ENCODE measurements around the gene FOXN4. TPM values are rescaled to one million over a fixed set of nuclear protein-coding genes. Genes with fewer than 3 reads are reported as not detected.

Gene FOXN4
- total and polyA plus RNA-seq, 2 of the 13 experiments (the other 11 are each of a cell fraction or from before 2014, with no cell fraction given), result 0.11 TPM; not detected in 1

DNA sequence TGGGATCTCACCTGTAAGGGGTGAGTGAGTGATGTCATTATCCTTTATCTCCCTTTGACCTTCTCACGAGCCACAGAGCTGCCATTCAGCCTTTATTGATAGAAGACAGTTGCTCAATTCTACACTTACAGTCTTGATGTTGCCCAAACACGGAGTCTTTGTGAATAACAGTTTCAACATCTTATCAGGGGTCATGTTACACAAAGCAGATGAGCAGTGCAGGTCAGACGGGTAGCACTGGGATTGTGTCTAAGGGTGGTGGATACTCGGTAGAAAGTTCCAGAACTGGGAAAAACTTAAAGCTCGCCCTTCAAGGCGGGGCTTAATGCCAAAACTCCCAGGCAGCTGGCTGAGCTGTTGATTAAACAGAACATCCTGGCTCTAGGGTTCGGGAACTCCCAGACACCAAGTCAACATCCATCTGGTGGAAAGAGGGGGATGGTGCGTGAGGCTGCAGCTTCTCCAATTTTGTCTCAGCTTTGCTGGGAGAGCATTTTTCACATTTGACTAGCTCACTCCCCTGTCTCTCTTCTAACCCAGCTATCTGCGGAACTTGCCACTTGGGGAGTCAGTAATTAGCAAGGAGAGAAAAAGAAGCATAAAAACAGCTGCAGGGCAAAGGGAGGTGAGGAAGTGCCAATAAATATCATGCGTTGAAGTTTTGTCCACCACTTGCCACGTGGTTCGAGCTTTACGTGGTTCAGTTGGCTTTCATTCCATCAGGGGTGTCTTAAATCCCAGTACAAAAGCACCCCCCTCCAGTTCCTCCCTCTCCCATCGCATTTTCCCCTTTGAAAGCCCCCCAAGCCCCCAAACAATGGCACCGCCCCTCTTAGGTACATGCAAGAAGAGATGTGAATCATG is 31.0 kb downstream of the FOXN4 start (continued):
- TF ChIP-seq, protein P1, sequence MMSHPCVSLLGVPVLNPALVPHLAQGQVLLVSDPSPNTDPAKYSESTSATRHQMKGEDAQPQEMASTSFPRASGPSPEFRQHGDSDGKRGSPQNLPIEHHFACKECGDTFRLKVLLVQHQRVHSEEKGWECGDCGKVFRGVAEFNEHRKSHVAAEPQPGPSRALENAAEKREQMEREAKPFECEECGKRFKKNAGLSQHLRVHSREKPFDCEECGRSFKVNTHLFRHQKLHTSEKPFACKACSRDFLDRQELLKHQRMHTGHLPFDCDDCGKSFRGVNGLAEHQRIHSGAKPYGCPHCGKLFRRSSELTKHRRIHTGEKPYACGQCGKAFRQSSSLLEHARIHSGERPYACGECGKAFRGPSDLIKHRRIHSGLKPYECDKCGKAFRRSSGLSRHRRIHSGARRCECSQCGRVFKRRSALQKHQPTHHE (CRISPR knock-in tag; IDR thresholded peaks at IDR 0.05; ENCODE audit: borderline replicate concordance), result no peak
- TF ChIP-seq CCDC6 (CRISPR knock-in tag; IDR thresholded peaks at IDR 0.05), result no peak
- TF ChIP-seq HMG20B (CRISPR knock-in tag; conservative IDR thresholded peaks at IDR 0.05), result no peak
- TF ChIP-seq MAFK (conservative IDR thresholded peaks at IDR 0.05 in 1 of 2, IDR thresholded peaks at IDR 0.05 in 1 of 2; ENCODE audit: low read length in 2 of 2), result no peak
- TF ChIP-seq, protein P2, sequence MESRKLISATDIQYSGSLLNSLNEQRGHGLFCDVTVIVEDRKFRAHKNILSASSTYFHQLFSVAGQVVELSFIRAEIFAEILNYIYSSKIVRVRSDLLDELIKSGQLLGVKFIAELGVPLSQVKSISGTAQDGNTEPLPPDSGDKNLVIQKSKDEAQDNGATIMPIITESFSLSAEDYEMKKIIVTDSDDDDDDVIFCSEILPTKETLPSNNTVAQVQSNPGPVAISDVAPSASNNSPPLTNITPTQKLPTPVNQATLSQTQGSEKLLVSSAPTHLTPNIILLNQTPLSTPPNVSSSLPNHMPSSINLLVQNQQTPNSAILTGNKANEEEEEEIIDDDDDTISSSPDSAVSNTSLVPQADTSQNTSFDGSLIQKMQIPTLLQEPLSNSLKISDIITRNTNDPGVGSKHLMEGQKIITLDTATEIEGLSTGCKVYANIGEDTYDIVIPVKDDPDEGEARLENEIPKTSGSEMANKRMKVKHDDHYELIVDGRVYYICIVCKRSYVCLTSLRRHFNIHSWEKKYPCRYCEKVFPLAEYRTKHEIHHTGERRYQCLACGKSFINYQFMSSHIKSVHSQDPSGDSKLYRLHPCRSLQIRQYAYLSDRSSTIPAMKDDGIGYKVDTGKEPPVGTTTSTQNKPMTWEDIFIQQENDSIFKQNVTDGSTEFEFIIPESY (CRISPR knock-in tag; IDR thresholded peaks at IDR 0.05), result no peak
- no peak for TF ChIP-seq ZNF839 (CRISPR knock-in tag; IDR thresholded peaks at IDR 0.05; ENCODE audit: borderline replicate concordance)
- TF ChIP-seq ZFP1 (CRISPR knock-in tag; IDR thresholded peaks at IDR 0.05), result no peak
- TF ChIP-seq NONO (IDR thresholded peaks at IDR 0.05), result no peak
- peak; percentile 56; the same call in 1 of the 2 replicates for TF ChIP-seq NONO (CRISPR knock-in tag; conservative IDR thresholded peaks at IDR 0.05)
- TF ChIP-seq ZNF780A (CRISPR knock-in tag; IDR thresholded peaks at IDR 0.05), result no peak; the same call in 1 of the 2 replicates
- TF ChIP-seq, protein P3, sequence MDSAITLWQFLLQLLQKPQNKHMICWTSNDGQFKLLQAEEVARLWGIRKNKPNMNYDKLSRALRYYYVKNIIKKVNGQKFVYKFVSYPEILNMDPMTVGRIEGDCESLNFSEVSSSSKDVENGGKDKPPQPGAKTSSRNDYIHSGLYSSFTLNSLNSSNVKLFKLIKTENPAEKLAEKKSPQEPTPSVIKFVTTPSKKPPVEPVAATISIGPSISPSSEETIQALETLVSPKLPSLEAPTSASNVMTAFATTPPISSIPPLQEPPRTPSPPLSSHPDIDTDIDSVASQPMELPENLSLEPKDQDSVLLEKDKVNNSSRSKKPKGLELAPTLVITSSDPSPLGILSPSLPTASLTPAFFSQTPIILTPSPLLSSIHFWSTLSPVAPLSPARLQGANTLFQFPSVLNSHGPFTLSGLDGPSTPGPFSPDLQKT (CRISPR knock-in tag; IDR thresholded peaks at IDR 0.05; ENCODE audit: borderline replicate concordance), result no peak
- TF ChIP-seq CHCHD3 (CRISPR knock-in tag; IDR thresholded peaks at IDR 0.05), result no peak
- TF ChIP-seq ZNF598 (CRISPR knock-in tag; IDR thresholded peaks at IDR 0.05; ENCODE audit: borderline replicate concordance), result no peak
- TF ChIP-seq ZNF335 (CRISPR knock-in tag; IDR thresholded peaks at IDR 0.05), result no peak
- TF ChIP-seq JARID2 (CRISPR knock-in tag; IDR thresholded peaks at IDR 0.05; ENCODE audit: insufficient replicate concordance), result no peak
- TF ChIP-seq SRSF1 (optimal IDR thresholded peaks at IDR 0.05; ENCODE audit: low read depth, low read length), result no peak
- TF ChIP-seq, protein P4, sequence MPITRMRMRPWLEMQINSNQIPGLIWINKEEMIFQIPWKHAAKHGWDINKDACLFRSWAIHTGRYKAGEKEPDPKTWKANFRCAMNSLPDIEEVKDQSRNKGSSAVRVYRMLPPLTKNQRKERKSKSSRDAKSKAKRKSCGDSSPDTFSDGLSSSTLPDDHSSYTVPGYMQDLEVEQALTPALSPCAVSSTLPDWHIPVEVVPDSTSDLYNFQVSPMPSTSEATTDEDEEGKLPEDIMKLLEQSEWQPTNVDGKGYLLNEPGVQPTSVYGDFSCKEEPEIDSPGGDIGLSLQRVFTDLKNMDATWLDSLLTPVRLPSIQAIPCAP (CRISPR knock-in tag; IDR thresholded peaks at IDR 0.05; ENCODE audit: low read depth), result no peak
- TF ChIP-seq ISL2 (CRISPR knock-in tag; IDR thresholded peaks at IDR 0.05), result peak; percentile 85
- TF ChIP-seq, protein P5, sequence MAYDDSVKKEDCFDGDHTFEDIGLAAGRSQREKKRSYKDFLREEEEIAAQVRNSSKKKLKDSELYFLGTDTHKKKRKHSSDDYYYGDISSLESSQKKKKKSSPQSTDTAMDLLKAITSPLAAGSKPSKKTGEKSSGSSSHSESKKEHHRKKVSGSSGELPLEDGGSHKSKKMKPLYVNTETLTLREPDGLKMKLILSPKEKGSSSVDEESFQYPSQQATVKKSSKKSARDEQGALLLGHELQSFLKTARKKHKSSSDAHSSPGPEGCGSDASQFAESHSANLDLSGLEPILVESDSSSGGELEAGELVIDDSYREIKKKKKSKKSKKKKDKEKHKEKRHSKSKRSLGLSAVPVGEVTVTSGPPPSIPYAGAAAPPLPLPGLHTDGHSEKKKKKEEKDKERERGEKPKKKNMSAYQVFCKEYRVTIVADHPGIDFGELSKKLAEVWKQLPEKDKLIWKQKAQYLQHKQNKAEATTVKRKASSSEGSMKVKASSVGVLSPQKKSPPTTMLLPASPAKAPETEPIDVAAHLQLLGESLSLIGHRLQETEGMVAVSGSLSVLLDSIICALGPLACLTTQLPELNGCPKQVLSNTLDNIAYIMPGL (CRISPR knock-in tag; IDR thresholded peaks at IDR 0.05; ENCODE audit: borderline replicate concordance in 1 of 2, low read depth in 1 of 2), result 0 out of 4 replicates have a peak, but pooled peaks of 1 of the 2 experiments have one; percentile 29
- no peak for TF ChIP-seq ZNF558 (CRISPR knock-in tag; IDR thresholded peaks at IDR 0.05; ENCODE audit: borderline replicate concordance)
- peak; percentile 77 for TF ChIP-seq MEF2D (CRISPR knock-in tag; IDR thresholded peaks at IDR 0.05)
- 0 out of 2 replicates have a peak, but pooled peaks have one; percentile 37 for TF ChIP-seq ZNF605 (CRISPR knock-in tag; IDR thresholded peaks at IDR 0.05)
